ENCODE measurements around the gene ABCA6.
"Not testable (repeated sequence)": the region's sequence is repeated elsewhere in the genome, so short reads cannot be mapped to it uniquely, and the experiment has no call there.

- not testable (repeated sequence) for TF ChIP-seq EZH2 (IDR thresholded peaks at IDR 0.05; ENCODE audit: insufficient read depth, poor library complexity, severe bottlenecking); EZH2phosphoT487 (IDR thresholded peaks at IDR 0.05; ENCODE audit: insufficient read depth, low read depth)
Observed at GRCh38 chr17:69073392-69073791, 68.3 kb downstream of the ABCA6 start.

All from GM23248 (cell line).